Loucy (cell line): ENCODE results near the gene CCDC92.

Experiments used
- H2AFZ ChIP-seq: fragments of 200-600 bp; sonication (generic); 2 replicates; pipeline ENCODE4 v1.6.0; 2016; ENCODE audit warnings: antibody characterized with exemption, mild to moderate bottlenecking, low read length, moderate library complexity
- H3F3A ChIP-seq: fragments of 200-600 bp; 2 replicates; pipeline ENCODE4 v1.6.0; 2016; ENCODE audit warnings: antibody characterized with exemption, low read depth, mild to moderate bottlenecking
- H3K27me3 ChIP-seq: fragments of 200-600 bp; sonication (generic); 2 replicates; pipeline ENCODE4 v1.6.1; 2014; ENCODE audit warnings: low read length, mild to moderate bottlenecking; ENCODE audit not compliant: insufficient read depth, poor library complexity, severe bottlenecking
- H3K36me3 ChIP-seq: fragments of 200-600 bp; sonication (generic); 2 replicates; pipeline ENCODE4 v1.6.1; 2016; ENCODE audit warnings: low read length; ENCODE audit not compliant: insufficient read depth
- H3K4me1 ChIP-seq: fragments of 200-600 bp; sonication (generic); 2 replicates; pipeline ENCODE4 v1.5.1; 2014; ENCODE audit warnings: low read length, mild to moderate bottlenecking; ENCODE audit not compliant: insufficient read depth, poor library complexity, severe bottlenecking
- H3K4me2 ChIP-seq: fragments of 200-600 bp; sonication (generic); 2 replicates; pipeline ENCODE4 v1.6.0; 2014; ENCODE audit warnings: antibody characterized with exemption, low read length, low read depth, mild to moderate bottlenecking; ENCODE audit not compliant: poor library complexity, severe bottlenecking
- H3K4me3 ChIP-seq: fragments of 200-600 bp; sonication (generic); 2 replicates; pipeline ENCODE4 v1.5.1; 2014; ENCODE audit warnings: low read length, mild to moderate bottlenecking, mixed read lengths; ENCODE audit not compliant: poor library complexity, severe bottlenecking
- H3K79me2 ChIP-seq: fragments of 200-600 bp; sonication (generic); 2 replicates; pipeline ENCODE4 v1.6.1; 2014; ENCODE audit warnings: low read length; ENCODE audit not compliant: insufficient read depth
- H3K9ac ChIP-seq: fragments of 200-600 bp; sonication (generic); 2 replicates; pipeline ENCODE4 v1.6.0; 2014; ENCODE audit warnings: mild to moderate bottlenecking, low read depth, low read length, moderate library complexity; ENCODE audit not compliant: poor library complexity, severe bottlenecking
- H3K9me2 ChIP-seq: fragments of 200-600 bp; sonication (generic); replicated peaks from 2 replicates; pipeline ENCODE4 v1.6.1; 2016; ENCODE audit warnings: low read depth, low read length, mixed read lengths
- H3K9me3 ChIP-seq: fragments of 200-600 bp; sonication (generic); 2 replicates; pipeline ENCODE4 v1.6.1; 2014; ENCODE audit warnings: mild to moderate bottlenecking, antibody characterized with exemption, low read length, low read depth; ENCODE audit not compliant: insufficient read depth
- H4K20me1 ChIP-seq: fragments of 200-600 bp; sonication (generic); 2 replicates; pipeline ENCODE4 v1.6.0; 2014; ENCODE audit warnings: antibody characterized with exemption, low read length, mild to moderate bottlenecking; ENCODE audit not compliant: insufficient read depth, poor library complexity, severe bottlenecking
- EZH2phosphoT487 ChIP-seq: fragments of 200-600 bp; IDR thresholded peaks from 2 replicates; pipeline ENCODE4 v1.6.1; 2018; ENCODE audit warnings: antibody characterized with exemption, mild to moderate bottlenecking, moderate library complexity, borderline replicate concordance
- TF ChIP-seq, protein P1 (sequence below): fragments of 200-600 bp; sonication (generic); conservative IDR thresholded peaks from 2 replicates; pipeline ENCODE4 v1.5.1; 2014; ENCODE audit warnings: mild to moderate bottlenecking, antibody characterized with exemption, low read length

CCDC92 gene

DNA sequence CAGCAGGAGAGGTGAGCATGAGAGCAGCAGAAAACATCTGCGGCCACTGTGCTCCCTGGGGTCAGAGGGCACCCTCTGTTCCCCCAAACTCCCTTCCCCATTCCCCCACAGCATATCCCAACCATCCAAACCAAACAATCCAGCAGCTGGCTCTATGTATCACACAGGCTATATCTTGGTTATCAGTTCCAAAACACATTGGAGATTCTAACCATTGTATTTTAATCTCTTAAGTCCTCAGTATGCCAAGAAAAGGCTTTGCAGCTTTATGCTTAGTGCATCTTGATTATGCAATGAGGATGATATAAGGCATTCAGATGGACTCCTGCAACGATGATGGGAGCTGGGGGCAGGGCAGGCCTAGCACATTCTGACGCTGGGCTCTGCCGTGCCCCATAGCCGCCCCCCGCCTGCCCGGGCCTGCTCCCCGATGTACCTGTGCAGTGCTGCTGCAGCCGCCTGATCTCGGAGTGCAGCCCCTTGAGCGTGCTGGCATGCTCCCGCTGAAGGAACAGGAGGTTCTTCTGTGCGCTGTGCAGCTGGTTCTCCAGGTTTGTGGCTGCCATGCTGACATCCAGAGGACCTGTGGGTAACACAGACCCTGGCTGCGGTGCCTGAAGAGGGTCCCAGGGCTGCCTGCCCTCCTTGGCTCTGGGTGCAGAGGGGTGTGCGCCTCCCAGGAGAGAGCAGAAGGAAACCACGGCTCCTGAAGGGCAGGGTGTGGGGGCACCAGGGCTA lies 29.6 kb downstream of the CCDC92 start:
- Histone ChIP-seq H3K4me3 (no peak overlapping the region), H3K4me1 (peaks cover 9% of the 10 kb centered on the region), H3F3A (no peaks in the 10 kb centered on the region), H3K9me2 (no peaks in the 10 kb centered on the region), H3K9me3 (no peaks in the 10 kb centered on the region), H3K36me3 (no peaks in the 10 kb centered on the region), H2AFZ (no peak overlapping the region), H4K20me1 (no peaks in the 10 kb centered on the region), H3K27me3 (no peaks in the 10 kb centered on the region), H3K9ac (no peak overlapping the region), H3K4me2 (no peak overlapping the region), H3K79me2 (no peaks in the 10 kb centered on the region)
- TF ChIP-seq, protein P1, sequence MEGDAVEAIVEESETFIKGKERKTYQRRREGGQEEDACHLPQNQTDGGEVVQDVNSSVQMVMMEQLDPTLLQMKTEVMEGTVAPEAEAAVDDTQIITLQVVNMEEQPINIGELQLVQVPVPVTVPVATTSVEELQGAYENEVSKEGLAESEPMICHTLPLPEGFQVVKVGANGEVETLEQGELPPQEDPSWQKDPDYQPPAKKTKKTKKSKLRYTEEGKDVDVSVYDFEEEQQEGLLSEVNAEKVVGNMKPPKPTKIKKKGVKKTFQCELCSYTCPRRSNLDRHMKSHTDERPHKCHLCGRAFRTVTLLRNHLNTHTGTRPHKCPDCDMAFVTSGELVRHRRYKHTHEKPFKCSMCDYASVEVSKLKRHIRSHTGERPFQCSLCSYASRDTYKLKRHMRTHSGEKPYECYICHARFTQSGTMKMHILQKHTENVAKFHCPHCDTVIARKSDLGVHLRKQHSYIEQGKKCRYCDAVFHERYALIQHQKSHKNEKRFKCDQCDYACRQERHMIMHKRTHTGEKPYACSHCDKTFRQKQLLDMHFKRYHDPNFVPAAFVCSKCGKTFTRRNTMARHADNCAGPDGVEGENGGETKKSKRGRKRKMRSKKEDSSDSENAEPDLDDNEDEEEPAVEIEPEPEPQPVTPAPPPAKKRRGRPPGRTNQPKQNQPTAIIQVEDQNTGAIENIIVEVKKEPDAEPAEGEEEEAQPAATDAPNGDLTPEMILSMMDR = no peak
- no peak for TF ChIP-seq EZH2phosphoT487

DNA sequence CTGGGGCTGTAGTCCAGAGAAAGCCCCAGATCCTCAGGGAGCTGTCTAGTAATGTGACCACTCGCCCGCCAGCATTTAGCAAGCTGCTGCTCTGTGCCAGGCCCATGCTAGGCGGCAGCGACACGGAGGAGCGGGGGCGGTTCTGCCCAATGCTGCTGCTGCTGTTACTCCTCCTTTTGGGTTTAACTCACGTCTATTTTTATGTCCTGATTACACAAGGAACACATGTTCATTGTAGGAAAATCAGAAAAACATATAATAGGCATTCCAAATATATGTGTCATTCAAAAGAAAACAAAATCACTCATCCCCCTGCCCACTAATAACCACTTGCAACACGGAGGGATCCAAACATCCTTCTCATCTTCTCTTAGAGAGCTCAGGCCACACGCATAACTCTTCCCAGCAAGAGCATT lies 30.4 kb downstream of the CCDC92 start:
- Histone ChIP-seq H3F3A (no peaks in the 10 kb centered on the region), H3K9ac (no peak overlapping the region), H3K79me2 (no peaks in the 10 kb centered on the region), H3K4me3 (no peak overlapping the region), H3K9me2 (no peaks in the 10 kb centered on the region), H4K20me1 (no peaks in the 10 kb centered on the region), H3K36me3 (no peaks in the 10 kb centered on the region), H3K27me3 (no peaks in the 10 kb centered on the region), H3K4me1 (peaks cover 14% of the 10 kb centered on the region), H2AFZ (no peak overlapping the region), H3K4me2 (no peak overlapping the region), H3K9me3 (no peaks in the 10 kb centered on the region)
- no peak for TF ChIP-seq EZH2phosphoT487
- TF ChIP-seq, protein P1 = no peak

DNA sequence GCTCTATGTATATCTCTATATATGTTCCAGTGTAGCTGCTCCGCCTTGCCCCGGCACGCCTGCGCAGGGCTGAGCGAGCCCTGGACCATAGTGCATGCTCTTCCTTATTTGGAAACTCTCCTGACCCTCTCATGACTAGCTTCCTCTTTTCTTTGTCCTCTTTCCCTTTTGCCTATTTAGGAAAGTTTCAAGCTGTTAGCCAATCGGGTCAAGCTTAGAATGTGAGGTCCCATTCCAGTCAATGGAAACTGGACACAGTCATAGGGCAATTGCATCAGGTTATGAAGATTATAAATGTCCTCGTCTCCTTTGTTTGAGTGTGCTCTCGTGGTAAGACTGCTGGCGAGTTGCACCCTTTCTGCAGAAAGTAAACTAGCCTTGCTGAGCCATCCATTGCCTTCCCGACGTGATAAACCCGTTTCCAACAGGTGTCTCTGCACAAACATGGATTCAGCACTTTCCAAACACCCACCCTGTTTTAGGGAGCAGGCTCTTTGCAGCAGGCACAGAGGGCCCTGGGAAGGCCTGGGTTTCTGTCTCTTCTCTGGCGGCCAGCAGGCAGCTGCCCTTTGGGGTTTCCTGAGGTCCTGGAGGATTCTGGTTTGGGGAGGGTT lies 30.9 kb downstream of the CCDC92 start:
- no peak for TF ChIP-seq EZH2phosphoT487
- TF ChIP-seq, protein P1 = no peak

More for the DNA sequence above, 30.9 kb downstream of the CCDC92 start:
- no peak overlapping the region for H3K9ac ChIP-seq
- no peaks in the 10 kb centered on the region for H3K9me3 ChIP-seq
- H4K20me1 ChIP-seq = no peaks in the 10 kb centered on the region
- H3K4me2 ChIP-seq = no peak overlapping the region
- no peak overlapping the region for H2AFZ ChIP-seq
- no peaks in the 10 kb centered on the region for H3K79me2 ChIP-seq
- H3K36me3 ChIP-seq = no peaks in the 10 kb centered on the region
- no peak overlapping the region for H3K4me3 ChIP-seq
- peaks cover 14% of the 10 kb centered on the region for H3K4me1 ChIP-seq
- no peaks in the 10 kb centered on the region for H3K27me3 ChIP-seq
- H3F3A ChIP-seq = no peaks in the 10 kb centered on the region
- H3K9me2 ChIP-seq = no peaks in the 10 kb centered on the region
